Naive thymus-derived CD4-positive, alpha-beta T cell (primary cell): ENCODE data around the gene FKBP2. TPM values are rescaled to one million over a fixed set of nuclear protein-coding genes. Genes with fewer than 3 reads are reported as not detected.
A peak's percentile ranks its signal among the peaks of the same experiment; 100 is the strongest.

Source experiments
- ATAC-seq: fragments of 150-1000 bp; cut with Tn5 transposase; 2 replicates; pipeline ENCODE4 v1.10.0; 2021; ENCODE audit warnings: mild to moderate bottlenecking, moderate library complexity
- CTCF ChIA-PET: fragments of 350-600 bp; sonication (Branson Sonifier 250); formaldehyde crosslinking; loops from one replicate; lab custom pipeline; 2021; ENCODE audit warnings: antibody characterized with exemption; lab: Charles Lee
- POLR2A ChIA-PET: fragments of 350-600 bp; sonication (Branson Sonifier 250); formaldehyde crosslinking; loops from one replicate; lab custom pipeline; 2021; ENCODE audit warnings: antibody characterized with exemption, inconsistent platforms; lab: Charles Lee
- DNase-seq, 9 donors: peaks; one replicate each; pipeline versions ENCODE4 v3.0.0 to v3.0.0-alpha.2; 2020 to 2022; ENCODE audit warnings: mixed read lengths in 1 of 9
- H3K27ac ChIP-seq: one replicate; pipeline ENCODE4 v1.7.0; 2013; ENCODE audit warnings: mild to moderate bottlenecking, low read depth, low read length, moderate library complexity
- H3K27me3 ChIP-seq, 2 donors: one replicate each; pipeline ENCODE4 v1.7.0; 2013; ENCODE audit warnings: low read length in 2 of 2, mild to moderate bottlenecking in 2 of 2, moderate library complexity in 2 of 2; ENCODE audit not compliant: control insufficient read depth in 2 of 2, insufficient read depth in 2 of 2
- H3K36me3 ChIP-seq, 3 experiments: 1 replicate in 2 of 3; 2 replicates in 1 of 3; pipeline ENCODE4 v1.7.0; 2013; ENCODE audit warnings: low read length in 3 of 3, mild to moderate bottlenecking in 3 of 3, moderate library complexity in 1 of 3; ENCODE audit not compliant: insufficient read depth in 3 of 3, control insufficient read depth in 2 of 3
- H3K4me1 ChIP-seq, 2 donors: one replicate each; pipeline ENCODE4 v1.7.0; 2013; ENCODE audit warnings: low read length in 2 of 2, mild to moderate bottlenecking in 2 of 2, moderate library complexity in 1 of 2; ENCODE audit not compliant: control insufficient read depth in 2 of 2, insufficient read depth in 2 of 2
- H3K4me3 ChIP-seq: 2 replicates; pipeline ENCODE4 v1.7.0; 2013; ENCODE audit warnings: mild to moderate bottlenecking, low read length
- H3K9me3 ChIP-seq, 3 experiments: 1 replicate in 2 of 3; 2 replicates in 1 of 3; pipeline ENCODE4 v1.7.0; 2013; ENCODE audit warnings: low read length in 3 of 3; ENCODE audit not compliant: control insufficient read depth in 2 of 3
- H3K27ac Mint-ChIP-seq, 9 donors: one replicate each; pipeline ENCODE4 v1.8.0; 2020 to 2022; ENCODE audit warnings: mixed read lengths in 9 of 9, mild to moderate bottlenecking in 8 of 9, moderate library complexity in 5 of 9, inconsistent platforms in 2 of 9
- H3K27me3 Mint-ChIP-seq, 5 donors: one replicate each; pipeline ENCODE4 v1.8.0; 2021 to 2022; ENCODE audit warnings: mixed read lengths in 5 of 5, mild to moderate bottlenecking in 1 of 5
- H3K36me3 Mint-ChIP-seq, 5 donors: one replicate each; pipeline ENCODE4 v1.8.0; 2020 to 2022; ENCODE audit warnings: mixed read lengths in 5 of 5, mild to moderate bottlenecking in 3 of 5, inconsistent platforms in 1 of 5
- H3K4me1 Mint-ChIP-seq, 7 donors: one replicate each; pipeline ENCODE4 v1.8.0; 2020 to 2022; ENCODE audit warnings: mixed read lengths in 7 of 7, mild to moderate bottlenecking in 3 of 7, inconsistent platforms in 1 of 7
- H3K4me3 Mint-ChIP-seq, 10 donors: one replicate each; pipeline ENCODE4 v1.8.0; 2020 to 2022; ENCODE audit warnings: mild to moderate bottlenecking in 10 of 10, mixed read lengths in 10 of 10, moderate library complexity in 6 of 10, inconsistent platforms in 2 of 10
- H3K9me3 Mint-ChIP-seq, 11 donors: one replicate each; pipeline ENCODE4 v1.8.0; 2020 to 2022; ENCODE audit warnings: mixed read lengths in 11 of 11, mild to moderate bottlenecking in 4 of 11, inconsistent platforms in 1 of 11, moderate library complexity in 1 of 11
- intact Hi-C, 2 donors: fragments of 100-400 bp; cut with micrococcal nuclease; formaldehyde crosslinking; loops; one replicate each; pipeline ENCODE4 v1.15.1; 2023
- polyA plus RNA-seq, 2 donors: library from polyadenylated mRNA; unstranded; fragments of 300-500 nt; fragmentation: Illumina TruSeq; gene quantifications; one replicate each; pipeline ENCODE4 v1.2.3, GENCODE V29; 2021
- total RNA-seq, 6 experiments: library from RNA in 5 of 6; stranded (reverse) in 5 of 6; gene quantifications; 1 replicate in 5 of 6; 2 replicates in 1 of 6; pipeline ENCODE4 v1.2.3 and lab custom pipeline; 2021 to 2026

FKBP2 gene
- total and polyA plus RNA-seq, 7 experiments from 2014 or later, result 20.3 to 81.4 (median 36.8) TPM

- Mint-ChIP-seq H3K9me3 (no peaks in the 10 kb centered on the region), H3K4me1 (peaks cover 15 to 51% (median 38%) of the 10 kb centered on the region in 7 donors), H3K27me3 (no peaks in the 10 kb centered on the region), H3K36me3 (no peaks in the 10 kb centered on the region), H3K4me3 (peak overlapping the region; percentile 87 to 96 (median 92)), H3K27ac (peak overlapping the region; percentile 76 to 92 (median 86))
- peak; percentile 32 for ATAC-seq
- Histone ChIP-seq H3K27me3 (no peaks in the 10 kb centered on the region), H3K9me3 (no peaks in the 10 kb centered on the region), H3K27ac (peak overlapping the region; percentile 89), H3K4me1 (peaks cover 30 to 37% of the 10 kb centered on the region in 2 donors), H3K36me3 (peaks cover 0 to 18% (median 3%) of the 10 kb centered on the region in 3 experiments), H3K4me3 (peak overlapping the region; percentile 60)
- ChIA-PET CTCF (interaction anchor here (0.6 to 5.5 kb wide), 7 partner anchors 14 to 91 kb away, joined by 3 to 66 read pairs (median 3); partner anchors contain the start of genes FERMT3, FKBP2, PRDX5 and TRMT112), POLR2A (interaction anchor here (0.5 to 14.3 kb wide), 23 partner anchors 9 to 550 kb away, joined by 3 to 220 read pairs (median 6); partner anchors contain the start of genes CCDC88B, FERMT3, FKBP2 and PLCB3)
- peak in 7 of 9 donors; percentile 38 to 66 (median 44) for DNase-seq
- intact Hi-C loops, result loop anchor here (1.0 to 2.0 kb wide), 12 partner anchors 8 to 79 kb away; partner anchors contain the start of genes FKBP2 (in 2 of the 2), ESRRA (in 1 of the 2), GPR137 (in 1 of the 2) and MACROD1 (in 1 of the 2)
Measured at GRCh38 chr11:64226507-64227051, 14.3 kb upstream of the FKBP2 start.

GRCh38 chr11:64227405-64227956 lies 13.4 kb upstream of the FKBP2 start:
- peak overlapping the region; percentile 89 for H3K27ac ChIP-seq
- peaks cover 30 to 37% of the 10 kb centered on the region in 2 donors for H3K4me1 ChIP-seq
- intact Hi-C loops, result loop anchor here (2.0 kb wide), 2 partner anchors 41 to 61 kb away; partner anchors contain the start of genes MACROD1 (in 1 of the 2) and STIP1 (in 1 of the 2)
- Mint-ChIP-seq H3K9me3 (no peaks in the 10 kb centered on the region), H3K36me3 (no peaks in the 10 kb centered on the region), H3K27ac (peak overlapping the region; percentile 76 to 92 (median 86)), H3K27me3 (no peaks in the 10 kb centered on the region), H3K4me1 (peaks cover 17 to 60% (median 43%) of the 10 kb centered on the region in 7 donors), H3K4me3 (peak overlapping the region; percentile 87 to 96 (median 92))
- peaks cover 0 to 16% (median 3%) of the 10 kb centered on the region in 3 experiments for H3K36me3 ChIP-seq
- peak overlapping the region; percentile 60 for H3K4me3 ChIP-seq
- CTCF ChIA-PET, result interaction anchor here (0.6 to 5.5 kb wide), 5 partner anchors 15 to 94 kb away, joined by 3 to 66 read pairs (median 5); partner anchors contain the start of genes FERMT3, PRDX5 and TRMT112
- no peak for ATAC-seq
- no peak for DNase-seq
- H3K27me3 ChIP-seq, result no peaks in the 10 kb centered on the region
- no peaks in the 10 kb centered on the region for H3K9me3 ChIP-seq
- POLR2A ChIA-PET, result interaction anchor here (0.6 to 14.3 kb wide), 14 partner anchors 11 to 524 kb away, joined by 3 to 220 read pairs (median 7); partner anchors contain the start of genes FERMT3, FKBP2, PLCB3 and PPP1R14B

- Histone ChIP-seq H3K9me3 (no peaks in the 10 kb centered on the region), H3K36me3 (peaks cover 0 to under 1% (median 0%) of the 10 kb centered on the region in 3 experiments), H3K4me3 (peak overlapping the region; percentile 79), H3K4me1 (peaks cover 30 to 45% of the 10 kb centered on the region in 2 donors), H3K27ac (peak overlapping the region; percentile 83), H3K27me3 (no peaks in the 10 kb centered on the region)
- intact Hi-C loops, result no loop called here
- no peaks in the 10 kb centered on the region for H3K9me3 Mint-ChIP-seq
- DNase-seq (no peak), ATAC-seq (no peak)
- H3K4me3 Mint-ChIP-seq, result peak overlapping the region; percentile 88 to 96 (median 90)
- H3K27ac Mint-ChIP-seq, result peak overlapping the region; percentile 46 to 96 (median 92)
- ChIA-PET CTCF (no interaction called here), POLR2A (interaction anchor here (0.6 to 8.3 kb wide), 8 partner anchors 12 to 75 kb away, joined by 3 to 94 read pairs (median 4); partner anchors contain the start of genes FERMT3, FKBP2 and STIP1)
- H3K36me3 Mint-ChIP-seq, result no peaks in the 10 kb centered on the region
- H3K4me1 Mint-ChIP-seq, result peaks cover 23 to 75% (median 57%) of the 10 kb centered on the region in 7 donors
- H3K27me3 Mint-ChIP-seq, result no peaks in the 10 kb centered on the region
Measured at GRCh38 chr11:64229090-64229743, 11.7 kb upstream of the FKBP2 start.

- no peak for DNase-seq
- ChIA-PET POLR2A (interaction anchor here (0.6 to 8.3 kb wide), 8 partner anchors 10 to 53 kb away, joined by 3 to 94 read pairs (median 4); partner anchors contain the start of genes FERMT3, FKBP2 and STIP1), CTCF (interaction anchor here (0.7 to 0.8 kb wide), 2 partner anchors 42 to 75 kb away, joined by 3 to 6 read pairs; partner anchors contain the start of gene ESRRA)
Measured at GRCh38 chr11:64229744-64230170, 11.1 kb upstream of the FKBP2 start.

GRCh38 chr11:64230171-64230984 lies 10.5 kb upstream of the FKBP2 start, which contains the start of gene DNAJC4:
Gene DNAJC4 (plus strand): TSS chr11:64230548. CDS start chr11:64230855, 307 bp downstream.
- H3K4me1 Mint-ChIP-seq, result peaks cover 25 to 69% (median 54%) of the 10 kb centered on the region in 7 donors
- peak; percentile 74 for ATAC-seq

More at GRCh38 chr11:64229744-64230170, 11.1 kb upstream of the FKBP2 start:
- Mint-ChIP-seq H3K27ac (peak overlapping the region; percentile 85 to 96 (median 92)), H3K36me3 (no peaks in the 10 kb centered on the region), H3K27me3 (no peaks in the 10 kb centered on the region), H3K4me3 (peak overlapping the region; percentile 88 to 96 (median 90)), H3K4me1 (peaks cover 23 to 71% (median 57%) of the 10 kb centered on the region in 7 donors), H3K9me3 (no peaks in the 10 kb centered on the region)
- no peaks in the 10 kb centered on the region for H3K36me3 ChIP-seq
- H3K4me1 ChIP-seq, result peaks cover 30 to 43% of the 10 kb centered on the region in 2 donors
- intact Hi-C loops, result loop anchor here (1.0 kb wide), 8 partner anchors 12 to 76 kb away; partner anchors contain the start of genes FKBP2 (in 2 of the 2), ESRRA (in 1 of the 2) and GPR137 (in 1 of the 2)
- no peak for ATAC-seq
- peak overlapping the region; percentile 79 for H3K4me3 ChIP-seq
- H3K27me3 ChIP-seq, result no peaks in the 10 kb centered on the region
- H3K9me3 ChIP-seq, result no peaks in the 10 kb centered on the region
- H3K27ac ChIP-seq, result peak overlapping the region; percentile 83

More at GRCh38 chr11:64230171-64230984, 10.5 kb upstream of the FKBP2 start, which contains the start of gene DNAJC4:
- no peaks in the 10 kb centered on the region for H3K27me3 ChIP-seq
- H3K9me3 ChIP-seq, result no peaks in the 10 kb centered on the region
- intact Hi-C loops, result loop anchor here (1.0 kb wide), 8 partner anchors 11 to 75 kb away; partner anchors contain the start of genes FKBP2 (in 2 of the 2), ESRRA (in 1 of the 2) and GPR137 (in 1 of the 2)
- H3K36me3 Mint-ChIP-seq, result peaks cover 0 to 1% (median 0%) of the 10 kb centered on the region in 5 donors
- peak; percentile 76 to 90 (median 87) for DNase-seq
- H3K27ac Mint-ChIP-seq, result peak within 1 kb of the TSS; percentile 85 to 96 (median 92)
- H3K4me1 ChIP-seq, result peaks cover 30 to 42% of the 10 kb centered on the region in 2 donors
- H3K27me3 Mint-ChIP-seq, result no peaks in the 10 kb centered on the region
- H3K9me3 Mint-ChIP-seq, result no peaks in the 10 kb centered on the region
- POLR2A ChIA-PET, result interaction anchor here (0.6 to 8.3 kb wide), 12 partner anchors 9 to 1440 kb away, joined by 3 to 94 read pairs (median 5); partner anchors contain the start of genes FERMT3, FKBP2 and STIP1
- H3K27ac ChIP-seq, result peak within 1 kb of the TSS; percentile 83
- H3K4me3 ChIP-seq, result peak within 1 kb of the TSS; percentile 79
- CTCF ChIA-PET, result interaction anchor here (0.7 to 0.8 kb wide), 2 partner anchors 42 to 74 kb away, joined by 3 to 6 read pairs; partner anchors contain the start of gene ESRRA
- H3K36me3 ChIP-seq, result no peaks in the 10 kb centered on the region
- peak within 1 kb of the TSS; percentile 88 to 96 (median 90) for H3K4me3 Mint-ChIP-seq
